ENCODE data around the gene ZNF385B. TPM values are rescaled to one million over a fixed set of nuclear protein-coding genes. Genes with fewer than 3 reads are reported as not detected.

The ZNF385B gene
- total RNA-seq, 1 donor from 2014 or later = 35.8 TPM

- Mint-ChIP-seq H3K27ac (no peak overlapping the region), H3K4me1 (no peaks in the 10 kb centered on the region), H3K27me3 (ENCODE audit: insufficient read depth, low read depth) (no peaks in the 10 kb centered on the region), H3K36me3 (no peaks in the 10 kb centered on the region), H3K9me3 (no peaks in the 10 kb centered on the region), H3K4me3 (no peak overlapping the region)
- Histone ChIP-seq H3K79me2 (ENCODE audit: low read depth) (peaks cover 99% of the 10 kb centered on the region), H3K9ac (no peak overlapping the region), H4K20me1 (ENCODE audit: low read depth) (no peaks in the 10 kb centered on the region), H3K4me3 (no peak overlapping the region), H3K4me2 (no peak overlapping the region), H3K36me3 (no peaks in the 10 kb centered on the region), H3K4me1 (peaks cover 39% of the 10 kb centered on the region), H2AFZ (replicated peaks) (no peak overlapping the region), H3K9me3 (ENCODE audit: low read depth) (no peaks in the 10 kb centered on the region), H3K27ac (no peak overlapping the region), H3K27me3 (no peaks in the 10 kb centered on the region), H3F3A (ENCODE audit: low read depth) (no peaks in the 10 kb centered on the region)
- no peak for TF ChIP-seq EZH2 (IDR thresholded peaks at IDR 0.05)
- no peak for TF ChIP-seq CTCF (IDR thresholded peaks at IDR 0.05)
- TF ChIP-seq EZH2phosphoT487 (IDR thresholded peaks at IDR 0.05) = no peak
- DNase-seq (ENCODE audit: low spot score) = no peak
These were observed 17.9 kb downstream of the ZNF385B start for GRCh38 chr2:179843541-179843940.

GRCh38 chr2:179842498-179843153 lies 18.8 kb downstream of the ZNF385B start:
- DNase-seq (ENCODE audit: low spot score) = peak; percentile 51
- Histone ChIP-seq H3F3A (ENCODE audit: low read depth) (no peaks in the 10 kb centered on the region), H3K79me2 (ENCODE audit: low read depth) (peaks cover 99% of the 10 kb centered on the region), H4K20me1 (ENCODE audit: low read depth) (no peaks in the 10 kb centered on the region), H3K27ac (peak overlapping the region; percentile 43), H3K4me2 (no peak overlapping the region), H3K9ac (no peak overlapping the region), H3K4me3 (no peak overlapping the region), H3K4me1 (peaks cover 39% of the 10 kb centered on the region), H3K27me3 (no peaks in the 10 kb centered on the region), H3K9me3 (ENCODE audit: low read depth) (no peaks in the 10 kb centered on the region), H2AFZ (replicated peaks) (no peak overlapping the region), H3K36me3 (no peaks in the 10 kb centered on the region)
- no peaks in the 10 kb centered on the region for H3K4me1 Mint-ChIP-seq
- H3K27me3 Mint-ChIP-seq (ENCODE audit: insufficient read depth, low read depth) = no peaks in the 10 kb centered on the region
- H3K9me3 Mint-ChIP-seq = no peaks in the 10 kb centered on the region
- no peaks in the 10 kb centered on the region for H3K36me3 Mint-ChIP-seq
- TF ChIP-seq EZH2phosphoT487 (IDR thresholded peaks at IDR 0.05) = no peak
- no peak for TF ChIP-seq EZH2 (IDR thresholded peaks at IDR 0.05)
- TF ChIP-seq CTCF (IDR thresholded peaks at IDR 0.05) = peak; percentile 65
- no peak overlapping the region for H3K27ac Mint-ChIP-seq
- H3K4me3 Mint-ChIP-seq = no peak overlapping the region

GRCh38 chr2:179840840-179841239 lies 20.6 kb downstream of the ZNF385B start:
- TF ChIP-seq CTCF (IDR thresholded peaks at IDR 0.05) (no peak), EZH2phosphoT487 (IDR thresholded peaks at IDR 0.05) (no peak), EZH2 (IDR thresholded peaks at IDR 0.05) (no peak)
- Histone ChIP-seq H4K20me1 (ENCODE audit: low read depth) (no peaks in the 10 kb centered on the region), H3K79me2 (ENCODE audit: low read depth) (peaks cover 95% of the 10 kb centered on the region), H2AFZ (replicated peaks) (no peak overlapping the region), H3K27me3 (no peaks in the 10 kb centered on the region), H3K9me3 (ENCODE audit: low read depth) (no peaks in the 10 kb centered on the region), H3K4me1 (peaks cover 39% of the 10 kb centered on the region), H3K27ac (no peak overlapping the region), H3F3A (ENCODE audit: low read depth) (no peaks in the 10 kb centered on the region), H3K36me3 (no peaks in the 10 kb centered on the region), H3K9ac (no peak overlapping the region), H3K4me3 (no peak overlapping the region), H3K4me2 (no peak overlapping the region)
- Mint-ChIP-seq H3K4me3 (no peak overlapping the region), H3K9me3 (no peaks in the 10 kb centered on the region), H3K27me3 (ENCODE audit: insufficient read depth, low read depth) (no peaks in the 10 kb centered on the region), H3K27ac (no peak overlapping the region), H3K36me3 (no peaks in the 10 kb centered on the region), H3K4me1 (no peaks in the 10 kb centered on the region)
- no peak for DNase-seq (ENCODE audit: low spot score)

All from neural progenitor cell (in vitro differentiated cells).